Measurements from ENCODE around the gene CCSAP. TPM values are rescaled to one million over a fixed set of nuclear protein-coding genes. Genes with fewer than 3 reads are reported as not detected.
A peak's percentile ranks its signal among the peaks of the same experiment; 100 is the strongest.
"Not testable (repeated sequence)": the region's sequence is repeated elsewhere in the genome, so short reads cannot be mapped to it uniquely, and the experiment has no call there.

Gene CCSAP
- total RNA-seq, 1 experiment from 2014 or later = 8.5 TPM

DNA sequence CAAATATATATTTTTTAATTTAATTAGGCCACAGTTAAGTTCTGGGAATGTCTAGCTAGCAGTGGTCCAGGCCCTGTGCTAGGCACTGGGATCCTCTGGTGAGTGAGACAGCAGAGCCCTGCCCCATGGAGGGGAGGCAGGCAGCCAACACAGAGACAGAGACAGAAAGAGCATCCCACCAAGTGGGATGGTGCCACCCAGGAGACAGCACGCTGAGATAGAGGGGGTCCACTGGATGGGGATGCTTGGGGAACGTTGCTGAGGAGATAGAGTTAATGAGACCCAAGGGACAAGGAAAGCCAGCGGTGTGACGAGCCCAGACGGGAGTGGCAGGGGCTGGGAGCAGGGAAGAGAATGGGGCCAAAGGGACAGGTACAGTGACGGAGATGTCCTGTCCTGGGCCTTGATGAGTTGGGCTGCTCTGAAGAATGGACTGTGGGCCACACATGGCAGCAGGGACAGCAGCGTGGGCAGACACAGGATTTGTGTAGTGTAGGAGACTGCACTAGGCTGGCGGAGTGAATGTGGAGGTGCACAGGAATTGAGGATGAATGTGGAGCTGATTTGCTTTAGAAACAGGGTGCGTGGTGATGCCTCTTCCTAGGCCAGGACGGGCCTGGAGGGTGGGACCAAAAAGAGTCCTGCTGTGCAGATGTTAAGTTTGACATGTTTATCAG, 49.2 kb downstream of the CCSAP start:
- no peak overlapping the region for H4K8ac ChIP-seq (replicated peaks; ENCODE audit: insufficient read length, low read depth, low read length)
- H3K27me3 ChIP-seq (ENCODE audit: insufficient read depth, low read length) = no peaks in the 10 kb centered on the region
- no peak overlapping the region for H4K91ac ChIP-seq (ENCODE audit: insufficient read length, low read depth, low read length)
- TF ChIP-seq, protein P1, sequence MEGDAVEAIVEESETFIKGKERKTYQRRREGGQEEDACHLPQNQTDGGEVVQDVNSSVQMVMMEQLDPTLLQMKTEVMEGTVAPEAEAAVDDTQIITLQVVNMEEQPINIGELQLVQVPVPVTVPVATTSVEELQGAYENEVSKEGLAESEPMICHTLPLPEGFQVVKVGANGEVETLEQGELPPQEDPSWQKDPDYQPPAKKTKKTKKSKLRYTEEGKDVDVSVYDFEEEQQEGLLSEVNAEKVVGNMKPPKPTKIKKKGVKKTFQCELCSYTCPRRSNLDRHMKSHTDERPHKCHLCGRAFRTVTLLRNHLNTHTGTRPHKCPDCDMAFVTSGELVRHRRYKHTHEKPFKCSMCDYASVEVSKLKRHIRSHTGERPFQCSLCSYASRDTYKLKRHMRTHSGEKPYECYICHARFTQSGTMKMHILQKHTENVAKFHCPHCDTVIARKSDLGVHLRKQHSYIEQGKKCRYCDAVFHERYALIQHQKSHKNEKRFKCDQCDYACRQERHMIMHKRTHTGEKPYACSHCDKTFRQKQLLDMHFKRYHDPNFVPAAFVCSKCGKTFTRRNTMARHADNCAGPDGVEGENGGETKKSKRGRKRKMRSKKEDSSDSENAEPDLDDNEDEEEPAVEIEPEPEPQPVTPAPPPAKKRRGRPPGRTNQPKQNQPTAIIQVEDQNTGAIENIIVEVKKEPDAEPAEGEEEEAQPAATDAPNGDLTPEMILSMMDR (conservative IDR thresholded peaks at IDR 0.05) = no peak
- peaks cover 3 to 5% of the 10 kb centered on the region in 2 experiments; a peak in 2 of 4 replicates for H3K4me1 Mint-ChIP-seq
- no peak overlapping the region for H3K27ac ChIP-seq (ENCODE audit: insufficient read length, low read depth, low read length)
- H3K9ac ChIP-seq (ENCODE audit: extremely low read depth, insufficient read length, low read length) = no peak overlapping the region
- H3K79me2 ChIP-seq (ENCODE audit: insufficient read depth, low read length) = no peaks in the 10 kb centered on the region
- no peak overlapping the region for H3K14ac ChIP-seq (ENCODE audit: insufficient read depth, low read length)
- no peaks in the 10 kb centered on the region for H3K4me1 ChIP-seq (ENCODE audit: insufficient read depth, low read length)
- H2BK15ac ChIP-seq (ENCODE audit: low read depth, low read length) = no peak overlapping the region
- H2BK12ac ChIP-seq (ENCODE audit: insufficient read length, low read depth, low read length) = no peak overlapping the region
- H3K36me3 Mint-ChIP-seq (ENCODE audit: insufficient read depth in 1 of 3, low read depth in 3 of 3) = peaks cover 13 to 36% (median 21%) of the 10 kb centered on the region in 3 experiments
- no peak overlapping the region for H4K5ac ChIP-seq (ENCODE audit: insufficient read length, low read depth, low read length)
- H3K23me2 ChIP-seq (ENCODE audit: insufficient read length, low read depth, low read length, poor library complexity, severe bottlenecking) = no peaks in the 10 kb centered on the region
- no peak overlapping the region for H2AFZ ChIP-seq (ENCODE audit: low read length)
- H3K56ac ChIP-seq (ENCODE audit: insufficient read length, low read depth, low read length) = no peak overlapping the region
- no peak overlapping the region for H3K4me2 ChIP-seq (ENCODE audit: insufficient read depth, insufficient read length, low read length)
- DNase-seq = no peak
- H2AK5ac ChIP-seq (ENCODE audit: insufficient read length, low read length) = no peak overlapping the region
- no peaks in the 10 kb centered on the region for H3K27me3 Mint-ChIP-seq (ENCODE audit: low read depth)
- no peak overlapping the region for H2BK120ac ChIP-seq (ENCODE audit: low read depth, low read length, poor library complexity, severe bottlenecking)
- H2BK20ac ChIP-seq (ENCODE audit: low read depth, low read length, poor library complexity, severe bottlenecking) = no peak overlapping the region
- no peaks in the 10 kb centered on the region for H4K20me1 ChIP-seq (ENCODE audit: control insufficient read depth, insufficient read depth, insufficient read length)
- H2BK5ac ChIP-seq (ENCODE audit: insufficient read length, low read length) = no peak overlapping the region
- H3K4ac ChIP-seq (ENCODE audit: low read depth, low read length) = no peak overlapping the region
- no CpG with 5 or more reads among the region's 10 CpGs for WGBS (ENCODE audit: extremely low coverage, insufficient read length, low lambda C conversion rate)
- H3K4me3 Mint-ChIP-seq = no peak overlapping the region
- H3K79me1 ChIP-seq (ENCODE audit: insufficient read depth, low read depth, low read length, poor library complexity, severe bottlenecking) = no peaks in the 10 kb centered on the region
- H3K23ac ChIP-seq (ENCODE audit: insufficient read length, low read depth, low read length) = no peak overlapping the region
- peak overlapping the region; percentile 15 to 44 (median 30); a peak in 4 of 7 replicates for H3K27ac Mint-ChIP-seq
- no peak overlapping the region for H3T11ph ChIP-seq (ENCODE audit: low read length)
- no peaks in the 10 kb centered on the region for H3K9me3 ChIP-seq (ENCODE audit: control insufficient read depth, low read depth, low read length)
- H3K18ac ChIP-seq (ENCODE audit: insufficient read length, low read depth, low read length) = no peak overlapping the region
- no peaks in the 10 kb centered on the region for H3K9me3 Mint-ChIP-seq

DNA sequence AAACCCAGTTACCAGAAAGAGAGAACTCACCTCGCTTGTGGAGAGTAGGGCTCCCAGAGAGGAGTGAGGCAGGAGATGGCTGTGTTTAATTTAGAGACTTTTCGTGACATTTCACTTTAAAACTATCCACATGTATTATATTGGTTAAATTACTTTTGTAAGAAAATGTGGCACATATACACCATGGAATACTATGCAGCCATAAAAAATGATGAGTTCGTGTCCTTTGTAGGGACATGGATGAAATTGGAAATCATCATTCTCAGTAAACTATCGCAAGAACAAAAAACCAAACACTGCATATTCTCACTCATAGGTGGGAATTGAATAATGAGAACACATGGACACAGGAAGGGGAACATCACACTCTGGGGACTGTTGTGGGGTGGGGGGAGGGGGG, 51.2 kb downstream of the CCSAP start:
- H3K79me1 ChIP-seq (ENCODE audit: insufficient read depth, low read depth, low read length, poor library complexity, severe bottlenecking); H4K5ac ChIP-seq (ENCODE audit: insufficient read length, low read depth, low read length); DNase-seq; H3K56ac ChIP-seq (ENCODE audit: insufficient read length, low read depth, low read length); H2BK15ac ChIP-seq (ENCODE audit: low read depth, low read length); H2BK5ac ChIP-seq (ENCODE audit: insufficient read length, low read length); H3K23ac ChIP-seq (ENCODE audit: insufficient read length, low read depth, low read length); H4K8ac ChIP-seq (replicated peaks; ENCODE audit: insufficient read length, low read depth, low read length); H2BK20ac ChIP-seq (ENCODE audit: low read depth, low read length, poor library complexity, severe bottlenecking); H2BK12ac ChIP-seq (ENCODE audit: insufficient read length, low read depth, low read length); H3K9me3 ChIP-seq (ENCODE audit: control insufficient read depth, low read depth, low read length); H3K27me3 Mint-ChIP-seq (ENCODE audit: low read depth); H2AFZ ChIP-seq (ENCODE audit: low read length); H3K27ac ChIP-seq (ENCODE audit: insufficient read length, low read depth, low read length); H3T11ph ChIP-seq (ENCODE audit: low read length); H2BK120ac ChIP-seq (ENCODE audit: low read depth, low read length, poor library complexity, severe bottlenecking); H3K9ac ChIP-seq (ENCODE audit: extremely low read depth, insufficient read length, low read length); H4K20me1 ChIP-seq (ENCODE audit: control insufficient read depth, insufficient read depth, insufficient read length); H4K91ac ChIP-seq (ENCODE audit: insufficient read length, low read depth, low read length); H3K4me2 ChIP-seq (ENCODE audit: insufficient read depth, insufficient read length, low read length); H3K4me3 Mint-ChIP-seq; H3K27ac Mint-ChIP-seq; H2AK5ac ChIP-seq (ENCODE audit: insufficient read length, low read length); H3K79me2 ChIP-seq (ENCODE audit: insufficient read depth, low read length); H3K4ac ChIP-seq (ENCODE audit: low read depth, low read length); H3K18ac ChIP-seq (ENCODE audit: insufficient read length, low read depth, low read length); H3K27me3 ChIP-seq (ENCODE audit: insufficient read depth, low read length); H3K9me3 Mint-ChIP-seq; H3K23me2 ChIP-seq (ENCODE audit: insufficient read length, low read depth, low read length, poor library complexity, severe bottlenecking); H3K4me1 ChIP-seq (ENCODE audit: insufficient read depth, low read length); H3K4me1 Mint-ChIP-seq; H3K14ac ChIP-seq (ENCODE audit: insufficient read depth, low read length): not testable (repeated sequence)
- peaks cover 10 to 36% (median 20%) of the 10 kb centered on the region in 3 experiments for H3K36me3 Mint-ChIP-seq (ENCODE audit: insufficient read depth in 1 of 3, low read depth in 3 of 3)
- WGBS (ENCODE audit: extremely low coverage, insufficient read length, low lambda C conversion rate) = no CpG with 5 or more reads among the region's 4 CpGs
